GM18867 (cell line): ENCODE results near the gene ZXDC.

Source experiments
- ATAC-seq: cut with Tn5 transposase; IDR thresholded peaks from one replicate; pipeline ENCODE4 v1.9.1; 2021; ENCODE audit warnings: mild to moderate bottlenecking, moderate library complexity; ENCODE audit not compliant: unreplicated experiment

ZXDC gene

DNA sequence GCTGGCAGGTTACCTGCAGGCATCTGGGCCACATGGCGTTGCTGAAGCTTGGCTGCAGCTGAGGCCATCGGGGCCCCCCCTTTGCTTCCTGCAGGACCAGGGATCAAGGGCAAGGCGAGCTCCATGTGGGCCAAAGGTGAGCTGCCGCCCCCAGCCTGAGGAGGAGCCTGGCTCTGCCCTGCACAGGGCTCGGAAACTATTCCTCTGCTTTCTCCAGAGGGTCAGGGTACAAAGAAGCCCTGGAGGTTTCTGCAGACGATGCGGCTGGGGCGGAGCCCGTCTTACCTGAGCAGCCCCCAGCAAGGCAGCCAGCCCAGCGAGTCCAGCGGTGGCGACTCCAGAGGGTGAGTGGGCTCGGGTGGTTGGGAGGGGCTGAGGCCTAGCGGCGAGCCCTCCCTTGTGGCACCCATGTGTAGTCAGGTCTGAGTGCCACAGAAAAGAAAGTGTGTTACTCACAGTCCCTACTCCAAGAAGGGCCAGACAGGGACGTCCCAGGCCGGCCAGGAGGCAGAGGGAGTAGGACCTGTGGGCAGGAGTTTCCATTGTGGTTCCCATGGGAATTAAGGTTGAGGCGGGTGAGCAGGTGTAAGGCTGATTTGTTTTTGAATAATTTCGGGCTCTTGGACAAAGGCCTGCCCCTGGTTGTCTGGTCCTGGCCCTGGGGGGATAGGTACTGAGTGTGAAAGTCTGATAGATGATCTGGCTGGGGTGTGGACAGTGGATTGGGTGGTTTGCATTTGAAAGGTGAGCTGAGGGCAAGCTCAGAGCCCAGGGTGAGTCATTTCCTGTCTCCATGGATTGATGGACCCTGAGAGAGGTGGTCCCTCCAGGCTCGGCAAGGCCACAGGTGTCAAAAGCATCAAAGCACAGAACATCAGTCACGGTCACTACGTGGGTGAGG, 55.6 kb downstream of the ZXDC start:
- ATAC-seq, result no peak

DNA sequence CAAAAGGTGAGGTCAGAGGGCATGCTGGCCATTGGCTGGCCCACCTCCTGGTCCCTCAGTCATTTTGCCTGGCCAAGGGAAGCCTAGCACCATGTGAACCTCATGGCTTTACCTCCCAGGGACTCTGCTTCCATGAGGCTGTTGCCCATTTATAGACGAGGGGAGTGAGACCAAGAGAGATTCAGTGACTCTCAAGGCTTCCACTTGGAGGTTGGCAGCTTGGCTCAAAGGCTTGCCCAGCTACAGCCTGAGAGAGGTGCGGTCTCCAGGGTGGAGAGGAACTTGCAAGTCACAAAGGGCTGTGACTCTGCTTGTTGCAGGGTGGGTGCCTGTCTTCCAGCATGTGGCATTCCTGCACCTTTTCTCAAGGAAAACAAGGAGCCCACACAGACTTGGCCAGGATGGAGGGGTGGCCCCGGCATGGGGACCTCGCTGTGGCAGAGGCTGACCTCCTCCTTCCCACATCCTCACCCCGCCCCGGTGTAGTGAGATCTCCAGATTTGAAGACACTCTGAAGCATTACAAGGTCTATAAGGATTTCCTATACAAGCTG, 56.5 kb downstream of the ZXDC start:
- ATAC-seq, result no peak

GRCh38 chr3:126418661-126419131, 57.0 kb downstream of the ZXDC start:
- ATAC-seq, result no peak

DNA sequence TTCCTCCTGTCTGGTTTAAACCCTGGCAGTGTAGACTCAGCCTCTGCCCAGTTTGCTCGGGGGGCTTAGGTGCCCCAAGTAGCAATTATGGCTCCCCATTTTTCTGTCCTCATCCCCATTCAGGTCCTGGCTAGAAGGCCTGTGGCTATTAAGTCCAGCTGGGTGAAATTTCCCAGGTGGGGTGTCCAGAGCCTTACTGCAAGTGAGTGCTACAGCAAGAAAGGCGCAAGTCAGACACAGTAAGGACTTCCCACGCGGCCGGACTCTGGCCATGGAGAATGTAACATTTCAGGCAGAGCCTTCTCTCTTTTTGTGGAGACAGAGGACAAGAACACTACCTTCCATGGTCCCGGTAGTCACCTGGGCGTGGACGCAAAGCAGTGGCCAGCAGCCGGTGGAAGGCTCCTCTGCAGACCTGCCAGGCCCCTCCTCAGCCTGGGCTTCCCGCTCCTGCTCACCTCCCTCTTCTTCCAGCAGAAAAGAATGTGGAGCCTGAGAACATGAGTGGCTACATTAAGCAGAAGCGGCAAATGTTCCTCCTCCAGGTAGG, 57.6 kb downstream of the ZXDC start:
- no peak for ATAC-seq

- ATAC-seq, result no peak
These were observed 58.2 kb downstream of the ZXDC start for GRCh38 chr3:126417515-126417914.

- no peak for ATAC-seq
These were observed 58.7 kb downstream of the ZXDC start for GRCh38 chr3:126416943-126417342.

DNA sequence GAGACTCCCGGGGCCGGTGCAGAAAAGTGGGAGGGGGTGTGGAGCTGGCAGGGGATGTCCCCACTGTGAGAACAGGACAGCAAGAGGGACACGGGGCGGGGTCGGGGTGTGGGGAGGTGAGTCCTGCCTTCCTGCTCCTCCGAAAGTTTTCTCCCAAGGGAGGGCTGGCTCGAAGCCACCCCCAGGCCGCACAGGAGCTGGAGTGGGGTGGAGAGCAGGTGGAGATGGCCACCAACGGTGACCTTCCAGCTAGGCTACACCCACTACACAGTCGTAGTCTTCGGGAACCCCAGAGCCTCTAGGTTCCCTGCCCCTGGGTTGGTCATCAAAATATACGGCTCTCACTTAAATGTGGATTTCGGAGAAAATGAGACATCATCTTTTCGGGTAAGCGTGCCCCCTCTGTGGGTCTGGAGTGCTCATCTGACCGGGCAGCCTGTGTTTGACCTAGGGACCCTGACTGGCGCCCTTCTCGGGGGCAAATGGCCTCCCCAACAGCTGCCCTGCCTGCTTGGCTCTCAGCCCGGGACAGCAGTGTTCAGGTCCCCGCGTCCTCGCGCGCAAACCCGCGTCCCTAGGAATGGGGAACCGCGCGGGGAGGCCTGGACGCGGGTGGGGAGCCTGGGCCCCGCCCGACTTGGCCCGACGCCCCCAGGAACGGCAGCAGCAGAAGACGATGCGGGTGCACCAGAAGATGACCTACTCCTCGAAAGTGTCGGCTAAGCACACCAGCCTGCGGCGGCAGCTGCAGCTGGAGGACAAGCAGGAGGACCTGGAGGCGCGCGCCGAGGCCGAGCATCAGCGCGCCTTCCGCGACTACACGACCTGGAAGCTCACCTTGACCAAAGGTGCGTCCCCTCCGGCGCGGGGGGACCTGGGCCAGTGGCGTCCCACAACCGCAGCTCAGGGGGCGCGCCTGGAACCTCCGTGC, 59.8 kb downstream of the ZXDC start:
- no peak for ATAC-seq

GRCh38 chr3:126414961-126415660, 60.6 kb downstream of the ZXDC start:
- no peak for ATAC-seq

DNA sequence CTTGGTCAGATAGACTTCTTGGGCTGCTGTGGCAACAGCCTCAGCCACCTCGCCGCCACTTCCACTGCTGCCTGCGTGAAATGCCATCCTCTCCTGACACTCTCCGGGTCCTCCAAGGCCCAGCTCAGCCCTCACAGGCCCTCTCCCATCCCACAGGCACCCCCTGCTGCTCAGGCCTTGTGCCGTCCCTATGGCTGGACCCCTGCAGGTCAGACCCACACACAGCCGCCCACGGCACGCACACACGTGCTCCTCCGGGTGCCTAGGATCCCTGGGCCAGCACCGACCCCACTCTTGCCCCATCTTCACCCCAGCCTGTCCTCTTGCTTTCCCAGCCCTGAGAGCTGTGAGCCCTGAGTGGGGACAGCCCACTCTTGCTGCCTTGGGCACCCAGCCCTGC, 61.3 kb downstream of the ZXDC start:
- ATAC-seq, result no peak

DNA sequence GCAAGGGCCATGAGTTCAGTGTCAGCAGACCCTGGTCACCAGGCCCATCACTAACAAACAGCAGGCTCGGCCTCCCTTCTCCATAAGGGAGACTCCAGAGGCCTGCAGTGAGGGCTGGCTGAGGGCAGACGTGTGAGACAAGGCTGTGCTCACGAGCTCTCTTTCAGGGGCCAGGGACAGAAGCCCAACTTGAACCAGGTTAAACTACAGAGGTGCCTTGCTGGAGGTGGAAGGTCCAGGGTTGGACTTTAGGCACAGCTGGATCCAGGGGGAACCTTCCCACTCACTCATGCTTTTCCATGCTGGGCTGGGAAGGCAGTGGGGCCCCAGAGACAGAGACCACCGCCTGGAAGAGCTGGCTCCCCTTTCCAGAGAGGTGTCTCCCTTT, 62.0 kb downstream of the ZXDC start:
- ATAC-seq, result no peak

DNA sequence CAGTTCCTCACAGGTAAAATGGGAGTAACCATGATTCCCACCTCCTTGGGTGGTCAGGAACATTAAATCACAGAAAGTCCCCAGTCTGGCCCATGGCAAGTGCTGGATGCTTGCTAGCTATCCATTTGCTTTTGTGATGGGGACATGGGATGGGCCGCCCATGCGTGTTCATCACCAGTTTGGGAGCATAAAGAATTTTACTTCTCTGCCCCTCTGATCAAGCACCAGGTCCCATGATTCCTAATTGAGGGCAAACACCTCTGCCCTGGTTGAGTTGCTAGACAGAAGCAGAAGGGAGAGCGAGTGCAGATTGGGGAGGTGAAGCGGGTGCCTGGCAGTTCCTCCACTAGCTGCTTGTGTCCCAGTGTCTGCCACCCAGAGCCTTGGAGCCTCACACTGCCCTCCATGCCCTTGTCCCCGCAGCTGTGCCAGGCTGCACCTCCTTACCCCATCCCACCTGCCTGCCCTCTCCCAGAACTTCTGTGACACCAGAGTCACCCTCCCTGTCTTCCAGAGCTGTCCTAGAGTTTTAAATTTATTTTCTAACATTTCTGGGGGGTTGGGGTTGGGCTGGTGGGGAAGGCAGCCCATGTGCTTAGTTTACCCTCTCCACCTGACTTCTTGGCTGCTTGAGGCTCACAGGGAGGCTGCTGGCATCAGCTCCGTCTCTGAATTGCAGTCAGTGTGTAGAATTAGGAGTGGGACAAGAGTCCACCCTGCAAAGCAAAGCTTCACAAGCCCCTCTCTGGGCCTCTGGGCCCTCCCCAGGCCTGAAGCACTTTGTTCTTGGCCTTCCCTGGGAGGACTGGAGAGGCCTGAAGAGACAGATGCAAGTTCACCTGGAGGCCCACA, 62.6 kb downstream of the ZXDC start:
- no peak for ATAC-seq

DNA sequence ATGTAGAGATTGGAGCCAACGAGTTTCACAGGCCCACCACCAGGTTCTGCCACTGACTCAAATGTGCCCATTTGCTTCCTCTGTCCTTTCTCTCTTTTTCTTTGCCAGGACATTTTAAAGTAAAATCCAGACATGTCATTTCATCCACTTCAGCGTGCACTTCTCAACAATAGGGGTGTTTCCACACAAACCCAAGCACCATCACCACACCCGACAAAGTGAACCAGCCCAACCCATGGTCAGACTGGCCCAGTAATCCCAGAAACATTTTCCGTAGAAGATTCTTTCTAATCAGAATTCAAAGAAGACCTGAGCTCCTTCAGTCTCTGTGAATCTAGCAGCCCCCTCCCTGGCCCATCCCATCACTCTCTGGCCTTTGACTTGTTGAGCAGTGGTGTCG, 67.6 kb downstream of the ZXDC start:
- ATAC-seq, result no peak

DNA sequence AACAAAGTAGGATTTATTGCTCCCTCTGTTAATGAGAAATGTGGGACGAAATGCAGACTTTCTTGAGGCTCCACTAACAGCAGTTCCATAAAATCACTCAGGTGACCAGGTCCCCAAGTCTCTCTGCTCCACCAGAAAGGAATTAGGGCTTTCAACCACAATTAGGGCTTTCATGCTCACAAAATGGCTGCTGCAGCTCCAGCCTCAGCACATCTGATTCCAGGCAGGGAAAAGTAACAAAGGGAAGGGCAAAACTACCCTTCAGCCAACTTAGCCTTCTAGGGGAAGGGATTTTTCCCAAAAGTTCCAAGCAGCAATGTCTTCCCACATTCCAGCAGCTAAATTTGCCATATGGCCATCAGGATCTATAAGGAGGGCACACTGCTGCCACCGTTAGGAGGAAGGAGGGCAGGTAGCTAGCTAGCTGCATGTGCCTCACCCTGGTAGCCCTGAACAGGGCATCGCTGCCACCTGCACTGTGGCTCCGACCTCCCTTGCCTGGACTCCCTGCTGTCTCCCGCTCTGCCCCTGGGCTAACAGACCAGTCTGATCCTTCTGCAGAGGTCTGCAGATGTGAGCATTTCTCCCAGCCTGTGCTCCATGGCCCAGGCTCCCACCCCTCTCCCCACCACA, 68.2 kb downstream of the ZXDC start:
- no peak for ATAC-seq

GRCh38 chr3:126406389-126407296, 69.0 kb downstream of the ZXDC start:
- ATAC-seq, result no peak

GRCh38 chr3:126402666-126403302, 72.9 kb downstream of the ZXDC start:
- no peak for ATAC-seq

- no peak for ATAC-seq
These were observed 73.5 kb downstream of the ZXDC start for GRCh38 chr3:126402178-126402577.

DNA sequence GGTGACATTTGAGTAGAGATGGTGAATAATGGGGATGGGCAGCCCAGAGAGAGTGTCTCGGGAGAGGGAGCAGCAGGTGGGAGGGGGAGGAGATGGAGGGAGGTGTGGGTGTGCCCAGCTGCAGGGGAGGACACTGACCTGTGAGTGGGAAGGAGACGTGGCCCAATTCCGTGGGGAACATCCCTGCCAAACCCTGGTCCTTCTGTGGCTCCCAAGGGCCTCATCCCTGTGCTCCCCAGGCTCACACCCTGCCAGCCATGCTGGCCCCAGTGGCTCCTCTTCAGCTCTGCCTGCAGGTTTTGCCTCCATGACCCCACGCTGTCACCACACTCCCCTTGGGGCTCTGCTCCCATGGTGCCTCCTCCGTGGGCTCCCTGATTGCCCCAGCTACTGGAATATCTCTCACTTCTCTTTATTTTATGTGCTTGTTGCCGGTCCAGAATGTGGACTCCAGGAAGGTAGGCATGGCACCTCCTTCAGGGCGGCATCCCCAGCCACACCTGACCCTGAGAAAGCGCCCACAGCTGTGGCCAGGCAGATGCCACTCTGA, 74.0 kb downstream of the ZXDC start:
- ATAC-seq, result no peak
